Measurements from ENCODE around the gene TMEM165. TPM values are rescaled to one million over a fixed set of nuclear protein-coding genes. Genes with fewer than 3 reads are reported as not detected.

Gene TMEM165
- total and polyA plus RNA-seq, 9 of the 15 experiments (the other 6 are each of a cell fraction or from before 2014, with no cell fraction given): 21.3 to 145 (median 96.8) TPM

DNA sequence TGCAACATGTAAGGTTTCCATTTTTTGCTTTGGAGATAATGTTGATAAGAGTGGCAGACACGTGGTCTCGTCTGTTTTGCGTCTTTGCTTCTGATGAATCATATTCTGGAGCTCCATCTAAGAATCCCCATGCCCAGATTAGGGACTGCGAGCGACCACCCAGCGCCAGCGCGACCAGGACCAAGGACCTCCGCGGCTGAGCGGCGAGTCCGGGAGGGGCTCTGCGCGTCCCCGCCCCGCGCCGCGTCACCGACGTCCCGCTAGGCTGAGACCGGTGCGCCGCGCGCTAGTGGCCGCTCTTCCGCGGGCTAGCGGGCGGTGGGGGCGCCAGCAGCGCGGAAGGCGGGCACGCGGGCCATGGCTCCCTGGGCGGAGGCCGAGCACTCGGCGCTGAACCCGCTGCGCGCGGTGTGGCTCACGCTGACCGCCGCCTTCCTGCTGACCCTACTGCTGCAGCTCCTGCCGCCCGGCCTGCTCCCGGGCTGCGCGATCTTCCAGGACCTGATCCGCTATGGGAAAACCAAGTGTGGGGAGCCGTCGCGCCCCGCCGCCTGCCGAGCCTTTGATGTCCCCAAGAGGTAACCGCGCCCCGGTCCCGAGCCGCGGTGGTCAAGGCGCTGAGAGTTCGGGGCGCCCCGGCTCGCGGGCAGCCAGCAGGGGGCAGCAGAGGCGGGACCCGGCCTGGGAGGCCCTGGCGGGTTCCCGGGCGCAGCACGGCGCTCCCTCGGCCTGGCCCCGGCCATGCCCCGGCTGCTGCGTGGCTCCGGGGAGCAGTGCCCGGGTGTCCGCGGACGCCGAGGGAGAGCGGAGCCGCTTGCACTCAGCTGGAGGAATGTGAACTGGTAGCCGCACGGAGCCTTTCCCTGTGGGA lies 49.5 kb upstream of the TMEM165 start, which contains the start of gene SRD5A3:
SRD5A3 (plus strand) TSS at position 263 of the 871 bp plus-strand sequence; CDS start at position 358, 95 bp downstream.
- ChIA-PET CTCF (ENCODE audit: low intra/inter-chr PET ratio) (interaction anchor here (1.1 to 1.9 kb wide), 4 partner anchors 13 to 390 kb away, joined by 3 to 8 read pairs (median 4); no protein-coding TSS in a partner anchor), POLR2A (interaction anchor here (0.5 to 1.5 kb wide), 10 partner anchors 8 to 626 kb away, joined by 3 to 11 read pairs (median 4); partner anchors contain the start of gene TMEM165)
- no TSS peak for BruUV-seq (replicated peaks)
- Histone ChIP-seq H3K27ac (ENCODE audit: extremely low read depth, low read depth, low read length) (peak within 1 kb of the TSS; percentile 96), H3K9me3 (replicated peaks; ENCODE audit: control insufficient read depth, insufficient read depth, low read depth, low read length) (0 out of 2 replicates have a peak, but pooled peaks cover 1% of the 10 kb centered on the region), H3K9me1 (ENCODE audit: control insufficient read depth, insufficient read depth, low read length) (no peaks in the 10 kb centered on the region), H3K4me3 (peak within 1 kb of the TSS; percentile 62), H3K9ac (ENCODE audit: insufficient read depth in 1 of 2, low read depth in 2 of 2, low read length in 2 of 2) (peak within 1 kb of the TSS; percentile 92 to 94), H3K4me2 (ENCODE audit: insufficient read depth, low read length) (peak within 1 kb of the TSS; percentile 96), H4K20me1 (replicated peaks; ENCODE audit: control insufficient read depth, insufficient read depth, low read length) (no peaks in the 10 kb centered on the region), H3K4me1 (replicated peaks in 1 of 2; ENCODE audit: control insufficient read depth in 2 of 2, insufficient read depth in 2 of 2, low read length in 2 of 2) (peaks cover 12 to 15% of the 10 kb centered on the region in 2 experiments), H3K36me3 (ENCODE audit: control insufficient read depth, insufficient read depth, low read length) (no peaks in the 10 kb centered on the region; the same call in 2 of the 3 replicates), H3K27me3 (ENCODE audit: control insufficient read depth in 2 of 2, insufficient read depth in 2 of 2, low read length in 2 of 2) (no peaks in the 10 kb centered on the region), H2AFZ (ENCODE audit: low read depth, low read length) (peak within 1 kb of the TSS; percentile 98), H3K79me2 (ENCODE audit: control insufficient read depth, insufficient read depth, low read length) (peaks cover 33% of the 10 kb centered on the region)
- WGBS (ENCODE audit: insufficient coverage, low coverage, missing lambda C conversion rate): under 1% methylated on average over 67 of the region's 95 CpGs
- DNase-seq (ENCODE audit: extremely low read depth in 1 of 4, low spot score in 3 of 4) (peak; percentile 89 to 93 (median 90)), FAIRE-seq (peak; percentile 32), ATAC-seq (peak; percentile 94)
- intact Hi-C loops (cut with micrococcal nuclease): loop anchor here (1.0 to 10.0 kb wide), 7 partner anchors 41 to 519 kb away; partner anchors contain the start of genes CLOCK, NMU and TMEM165
- in situ Hi-C loops (cut with MboI): loop anchor here (10.0 kb wide), 1 partner anchor 199 kb away; the partner anchor contains the start of gene CLOCK
- no peak for TF ChIP-seq ZNF134 (CRISPR knock-in tag; conservative IDR thresholded peaks at IDR 0.05)
- TF ChIP-seq TAF15 (IDR thresholded peaks at IDR 0.05; ENCODE audit: low read depth, low read length): no peak
- no peak for TF ChIP-seq ARNT (IDR thresholded peaks at IDR 0.05)
- TF ChIP-seq POLR2H (tag; IDR thresholded peaks at IDR 0.05; ENCODE audit: low read depth): peak; percentile 65; the same call in 1 of the 2 replicates
- TF ChIP-seq TGIF2 (CRISPR knock-in tag; IDR thresholded peaks at IDR 0.05): peak; percentile 83; the same call in 1 of the 2 replicates
- TF ChIP-seq SMAD3 (CRISPR knock-in tag; conservative IDR thresholded peaks at IDR 0.05): no peak
- 0 out of 2 replicates have a peak, but pooled peaks have one; percentile 82 for TF ChIP-seq RBM14 (IDR thresholded peaks at IDR 0.05; ENCODE audit: borderline replicate concordance, insufficient read depth, low read depth, low read length)
- TF ChIP-seq PML (IDR thresholded peaks at IDR 0.05; ENCODE audit: low read length): peak; percentile 30
- TF ChIP-seq, protein P1, sequence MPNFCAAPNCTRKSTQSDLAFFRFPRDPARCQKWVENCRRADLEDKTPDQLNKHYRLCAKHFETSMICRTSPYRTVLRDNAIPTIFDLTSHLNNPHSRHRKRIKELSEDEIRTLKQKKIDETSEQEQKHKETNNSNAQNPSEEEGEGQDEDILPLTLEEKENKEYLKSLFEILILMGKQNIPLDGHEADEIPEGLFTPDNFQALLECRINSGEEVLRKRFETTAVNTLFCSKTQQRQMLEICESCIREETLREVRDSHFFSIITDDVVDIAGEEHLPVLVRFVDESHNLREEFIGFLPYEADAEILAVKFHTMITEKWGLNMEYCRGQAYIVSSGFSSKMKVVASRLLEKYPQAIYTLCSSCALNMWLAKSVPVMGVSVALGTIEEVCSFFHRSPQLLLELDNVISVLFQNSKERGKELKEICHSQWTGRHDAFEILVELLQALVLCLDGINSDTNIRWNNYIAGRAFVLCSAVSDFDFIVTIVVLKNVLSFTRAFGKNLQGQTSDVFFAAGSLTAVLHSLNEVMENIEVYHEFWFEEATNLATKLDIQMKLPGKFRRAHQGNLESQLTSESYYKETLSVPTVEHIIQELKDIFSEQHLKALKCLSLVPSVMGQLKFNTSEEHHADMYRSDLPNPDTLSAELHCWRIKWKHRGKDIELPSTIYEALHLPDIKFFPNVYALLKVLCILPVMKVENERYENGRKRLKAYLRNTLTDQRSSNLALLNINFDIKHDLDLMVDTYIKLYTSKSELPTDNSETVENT (CRISPR knock-in tag; IDR thresholded peaks at IDR 0.05): peak; percentile 85
- TF ChIP-seq, protein P2, sequence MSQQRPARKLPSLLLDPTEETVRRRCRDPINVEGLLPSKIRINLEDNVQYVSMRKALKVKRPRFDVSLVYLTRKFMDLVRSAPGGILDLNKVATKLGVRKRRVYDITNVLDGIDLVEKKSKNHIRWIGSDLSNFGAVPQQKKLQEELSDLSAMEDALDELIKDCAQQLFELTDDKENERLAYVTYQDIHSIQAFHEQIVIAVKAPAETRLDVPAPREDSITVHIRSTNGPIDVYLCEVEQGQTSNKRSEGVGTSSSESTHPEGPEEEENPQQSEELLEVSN (IDR thresholded peaks at IDR 0.05; ENCODE audit: borderline replicate concordance in 1 of 2, extremely low read depth in 1 of 2, insufficient read depth in 1 of 2, insufficient read length in 1 of 2, low read depth in 1 of 2, low read length in 1 of 2, poor library complexity in 1 of 2, severe bottlenecking in 1 of 2): peak; percentile 91 to 96
- TF ChIP-seq, protein P3, sequence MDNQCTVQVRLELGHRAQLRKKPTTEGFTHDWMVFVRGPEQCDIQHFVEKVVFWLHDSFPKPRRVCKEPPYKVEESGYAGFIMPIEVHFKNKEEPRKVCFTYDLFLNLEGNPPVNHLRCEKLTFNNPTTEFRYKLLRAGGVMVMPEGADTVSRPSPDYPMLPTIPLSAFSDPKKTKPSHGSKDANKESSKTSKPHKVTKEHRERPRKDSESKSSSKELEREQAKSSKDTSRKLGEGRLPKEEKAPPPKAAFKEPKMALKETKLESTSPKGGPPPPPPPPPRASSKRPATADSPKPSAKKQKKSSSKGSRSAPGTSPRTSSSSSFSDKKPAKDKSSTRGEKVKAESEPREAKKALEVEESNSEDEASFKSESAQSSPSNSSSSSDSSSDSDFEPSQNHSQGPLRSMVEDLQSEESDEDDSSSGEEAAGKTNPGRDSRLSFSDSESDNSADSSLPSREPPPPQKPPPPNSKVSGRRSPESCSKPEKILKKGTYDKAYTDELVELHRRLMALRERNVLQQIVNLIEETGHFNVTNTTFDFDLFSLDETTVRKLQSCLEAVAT (IDR thresholded peaks at IDR 0.05): peak in 1 of 2 experiments; percentile 72; a peak in 2 of 4 replicates
- TF ChIP-seq, protein P4, sequence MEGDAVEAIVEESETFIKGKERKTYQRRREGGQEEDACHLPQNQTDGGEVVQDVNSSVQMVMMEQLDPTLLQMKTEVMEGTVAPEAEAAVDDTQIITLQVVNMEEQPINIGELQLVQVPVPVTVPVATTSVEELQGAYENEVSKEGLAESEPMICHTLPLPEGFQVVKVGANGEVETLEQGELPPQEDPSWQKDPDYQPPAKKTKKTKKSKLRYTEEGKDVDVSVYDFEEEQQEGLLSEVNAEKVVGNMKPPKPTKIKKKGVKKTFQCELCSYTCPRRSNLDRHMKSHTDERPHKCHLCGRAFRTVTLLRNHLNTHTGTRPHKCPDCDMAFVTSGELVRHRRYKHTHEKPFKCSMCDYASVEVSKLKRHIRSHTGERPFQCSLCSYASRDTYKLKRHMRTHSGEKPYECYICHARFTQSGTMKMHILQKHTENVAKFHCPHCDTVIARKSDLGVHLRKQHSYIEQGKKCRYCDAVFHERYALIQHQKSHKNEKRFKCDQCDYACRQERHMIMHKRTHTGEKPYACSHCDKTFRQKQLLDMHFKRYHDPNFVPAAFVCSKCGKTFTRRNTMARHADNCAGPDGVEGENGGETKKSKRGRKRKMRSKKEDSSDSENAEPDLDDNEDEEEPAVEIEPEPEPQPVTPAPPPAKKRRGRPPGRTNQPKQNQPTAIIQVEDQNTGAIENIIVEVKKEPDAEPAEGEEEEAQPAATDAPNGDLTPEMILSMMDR (IDR thresholded peaks at IDR 0.05 in 2 of 3, conservative IDR thresholded peaks at IDR 0.05 in 1 of 3; ENCODE audit: insufficient read depth in 2 of 3, low read depth in 1 of 3, low read length in 3 of 3): peak; percentile 81 to 91 (median 83)
